Astrocyte (in vitro differentiated cells and primary cell): ENCODE measurements around the gene VWA5B1. TPM values are rescaled to one million over a fixed set of nuclear protein-coding genes. Genes with fewer than 3 reads are reported as not detected.

Source experiments
- DNase-seq: peaks from one replicate; pipeline ENCODE4 v3.0.0-alpha.2; 2010; ENCODE audit warnings: low read depth
- FAIRE-seq: peaks from 2 replicates; lab custom pipeline; 2011; peaks lifted over from hg19 to GRCh38; lab: Jason Lieb, UNC
- H2AFZ ChIP-seq: 2 replicates; pipeline ENCODE4 v1.6.0; 2012; ENCODE audit warnings: low read depth, low read length, inconsistent platforms
- H3K27ac ChIP-seq: 2 replicates; pipeline ENCODE4 v1.5.1; 2011; ENCODE audit warnings: low read depth, low read length, inconsistent platforms
- H3K27me3 ChIP-seq: 2 replicates; pipeline ENCODE4 v1.6.0; 2011; ENCODE audit warnings: low read length, inconsistent platforms; ENCODE audit not compliant: insufficient read depth
- H3K36me3 ChIP-seq: 2 replicates; pipeline ENCODE4 v1.5.1; 2011; ENCODE audit warnings: low read length, inconsistent platforms; ENCODE audit not compliant: insufficient read depth
- H3K4me1 ChIP-seq: 2 replicates; pipeline ENCODE4 v1.5.1; 2011; ENCODE audit warnings: low read length, inconsistent platforms; ENCODE audit not compliant: insufficient read depth
- H3K4me2 ChIP-seq: 2 replicates; pipeline ENCODE4 v1.6.0; 2012; ENCODE audit warnings: low read length, inconsistent platforms
- H3K4me3 ChIP-seq: 2 replicates; pipeline ENCODE4 v1.5.1; 2011; ENCODE audit warnings: low read depth, mild to moderate bottlenecking, low read length, inconsistent platforms; ENCODE audit not compliant: insufficient read depth
- H3K79me2 ChIP-seq: 2 replicates; pipeline ENCODE4 v1.6.0; 2012; ENCODE audit warnings: mild to moderate bottlenecking, low read length, inconsistent platforms; ENCODE audit not compliant: insufficient read depth
- H3K9ac ChIP-seq: 2 replicates; pipeline ENCODE4 v1.6.0; 2012; ENCODE audit warnings: mild to moderate bottlenecking, low read length, inconsistent platforms
- H3K9me3 ChIP-seq: 2 replicates; pipeline ENCODE4 v1.5.1; 2012; ENCODE audit warnings: low read depth, mild to moderate bottlenecking, low read length, inconsistent platforms; ENCODE audit not compliant: insufficient read depth
- H4K20me1 ChIP-seq: 2 replicates; pipeline ENCODE4 v1.6.0; 2012; ENCODE audit warnings: low read length, inconsistent platforms; ENCODE audit not compliant: insufficient read depth
- H3K27ac Mint-ChIP-seq: one replicate; pipeline ENCODE4 v1.8.0; 2021; ENCODE audit warnings: mild to moderate bottlenecking, mixed read lengths; ENCODE audit not compliant: unreplicated experiment
- H3K27me3 Mint-ChIP-seq: one replicate; pipeline ENCODE4 v1.8.0; 2021; ENCODE audit warnings: low read depth, mixed read lengths; ENCODE audit not compliant: unreplicated experiment
- H3K36me3 Mint-ChIP-seq: one replicate; pipeline ENCODE4 v1.8.0; 2021; ENCODE audit warnings: low read depth, mixed read lengths; ENCODE audit not compliant: unreplicated experiment
- H3K4me1 Mint-ChIP-seq: one replicate; pipeline ENCODE4 v1.8.0; 2021; ENCODE audit warnings: low read depth, mixed read lengths; ENCODE audit not compliant: unreplicated experiment
- H3K4me3 Mint-ChIP-seq: one replicate; pipeline ENCODE4 v1.8.0; 2021; ENCODE audit warnings: mild to moderate bottlenecking, moderate library complexity, mixed read lengths; ENCODE audit not compliant: unreplicated experiment
- H3K9me3 Mint-ChIP-seq: one replicate; pipeline ENCODE4 v1.8.0; 2021; ENCODE audit warnings: mild to moderate bottlenecking, mixed read lengths; ENCODE audit not compliant: unreplicated experiment
- EZH2 ChIP-seq: IDR thresholded peaks from 2 replicates; pipeline ENCODE4 v1.6.1; 2012; ENCODE audit warnings: mild to moderate bottlenecking, low read length, inconsistent platforms; ENCODE audit not compliant: insufficient read depth
- total RNA-seq: library from RNA; stranded (reverse); gene quantifications from 2 replicates; pipeline ENCODE4 v1.2.1, GENCODE V29; 2021
- TF ChIP-seq, protein P1 (sequence below): IDR thresholded peaks from 2 replicates; pipeline ENCODE4 v1.5.1; 2011; ENCODE audit warnings: low read depth, mild to moderate bottlenecking, inconsistent platforms, low read length, moderate library complexity; ENCODE audit not compliant: insufficient read depth

Gene VWA5B1
- total RNA-seq, 1 donor from 2014 or later, result not detected

DNA sequence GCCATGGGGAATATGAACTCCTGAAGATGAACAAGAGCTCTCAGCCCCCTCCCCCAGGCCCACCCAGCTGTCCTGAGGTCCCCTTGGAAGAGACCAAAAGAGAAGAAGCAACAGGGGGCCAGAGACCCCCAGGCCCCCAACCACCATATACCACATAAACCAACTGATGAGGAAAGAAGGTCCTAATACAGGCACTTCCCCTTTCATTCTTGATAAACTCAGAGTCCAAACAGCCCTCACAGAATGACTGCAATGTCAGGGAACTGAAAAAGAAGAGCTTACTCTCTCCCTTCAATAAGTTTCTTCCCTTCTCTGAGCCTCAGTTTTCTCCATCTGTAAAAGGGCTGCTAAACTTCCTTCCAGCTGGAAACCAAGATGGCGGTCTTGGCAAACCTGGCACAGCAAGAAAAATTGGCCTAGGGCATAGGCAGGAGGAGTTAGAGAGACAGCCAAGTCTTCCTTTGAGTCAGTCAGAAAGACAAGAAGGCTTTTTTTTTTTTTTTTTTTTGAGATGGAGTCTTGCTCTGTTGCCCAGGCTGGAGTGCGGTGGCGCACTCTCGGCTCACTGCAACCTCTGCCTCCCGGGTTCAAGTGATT lies 90.5 kb downstream of the VWA5B1 start:
- H3K9ac ChIP-seq, result peak overlapping the region; percentile 16
- no peak overlapping the region for H3K27ac Mint-ChIP-seq
- H3K4me3 Mint-ChIP-seq, result no peak overlapping the region
- H3K27me3 ChIP-seq, result peaks cover 10% of the 10 kb centered on the region
- H3K9me3 ChIP-seq, result no peaks in the 10 kb centered on the region
- peak overlapping the region; percentile 66 for H3K4me2 ChIP-seq
- no peaks in the 10 kb centered on the region for H3K79me2 ChIP-seq
- no peak overlapping the region for H3K4me3 ChIP-seq
- H2AFZ ChIP-seq, result peak overlapping the region; percentile 37
- peaks cover 11% of the 10 kb centered on the region for H3K4me1 Mint-ChIP-seq
- no peak for TF ChIP-seq EZH2
- TF ChIP-seq, protein P1, sequence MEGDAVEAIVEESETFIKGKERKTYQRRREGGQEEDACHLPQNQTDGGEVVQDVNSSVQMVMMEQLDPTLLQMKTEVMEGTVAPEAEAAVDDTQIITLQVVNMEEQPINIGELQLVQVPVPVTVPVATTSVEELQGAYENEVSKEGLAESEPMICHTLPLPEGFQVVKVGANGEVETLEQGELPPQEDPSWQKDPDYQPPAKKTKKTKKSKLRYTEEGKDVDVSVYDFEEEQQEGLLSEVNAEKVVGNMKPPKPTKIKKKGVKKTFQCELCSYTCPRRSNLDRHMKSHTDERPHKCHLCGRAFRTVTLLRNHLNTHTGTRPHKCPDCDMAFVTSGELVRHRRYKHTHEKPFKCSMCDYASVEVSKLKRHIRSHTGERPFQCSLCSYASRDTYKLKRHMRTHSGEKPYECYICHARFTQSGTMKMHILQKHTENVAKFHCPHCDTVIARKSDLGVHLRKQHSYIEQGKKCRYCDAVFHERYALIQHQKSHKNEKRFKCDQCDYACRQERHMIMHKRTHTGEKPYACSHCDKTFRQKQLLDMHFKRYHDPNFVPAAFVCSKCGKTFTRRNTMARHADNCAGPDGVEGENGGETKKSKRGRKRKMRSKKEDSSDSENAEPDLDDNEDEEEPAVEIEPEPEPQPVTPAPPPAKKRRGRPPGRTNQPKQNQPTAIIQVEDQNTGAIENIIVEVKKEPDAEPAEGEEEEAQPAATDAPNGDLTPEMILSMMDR, result no peak
- no peaks in the 10 kb centered on the region for H3K36me3 ChIP-seq
- peaks cover 50% of the 10 kb centered on the region for H3K27me3 Mint-ChIP-seq
- H4K20me1 ChIP-seq, result no peaks in the 10 kb centered on the region
- peaks cover 15% of the 10 kb centered on the region for H3K4me1 ChIP-seq
- DNase-seq (no peak), FAIRE-seq (no peak)
- H3K9me3 Mint-ChIP-seq, result peaks cover 2% of the 10 kb centered on the region
- H3K27ac ChIP-seq, result peak overlapping the region; percentile 34
- H3K36me3 Mint-ChIP-seq, result no peaks in the 10 kb centered on the region

DNA sequence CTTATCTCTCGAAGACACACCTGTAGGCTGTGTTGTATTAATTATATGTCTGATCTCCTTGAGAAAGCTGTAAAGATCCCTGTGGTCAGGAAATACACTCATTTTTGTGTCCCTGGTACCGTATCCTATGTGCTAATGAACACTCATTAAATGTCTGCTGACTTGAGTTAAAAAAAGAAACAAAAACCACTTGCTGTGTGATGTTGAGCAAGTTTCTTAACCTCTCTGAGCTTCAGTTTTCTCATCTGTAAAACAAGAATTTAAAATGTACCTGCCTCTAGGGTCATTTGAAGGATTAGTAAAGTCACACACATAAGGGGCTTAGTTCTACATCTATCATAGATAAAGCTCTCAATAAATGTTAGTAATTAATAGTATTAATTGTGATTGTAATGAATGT lies 91.3 kb downstream of the VWA5B1 start:
- Histone ChIP-seq H3K9ac (no peak overlapping the region), H3K36me3 (no peaks in the 10 kb centered on the region), H3K79me2 (no peaks in the 10 kb centered on the region), H3K9me3 (no peaks in the 10 kb centered on the region), H4K20me1 (no peaks in the 10 kb centered on the region), H3K4me1 (peaks cover 15% of the 10 kb centered on the region), H3K27me3 (peaks cover 14% of the 10 kb centered on the region), H3K27ac (no peak overlapping the region), H3K4me3 (no peak overlapping the region), H3K4me2 (no peak overlapping the region), H2AFZ (no peak overlapping the region)
- Mint-ChIP-seq H3K9me3 (peaks cover 2% of the 10 kb centered on the region), H3K27ac (no peak overlapping the region), H3K36me3 (no peaks in the 10 kb centered on the region), H3K4me1 (peaks cover 11% of the 10 kb centered on the region), H3K4me3 (no peak overlapping the region), H3K27me3 (peaks cover 54% of the 10 kb centered on the region)
- FAIRE-seq (no peak), DNase-seq (no peak)
- TF ChIP-seq, protein P1, result no peak
- TF ChIP-seq EZH2, result no peak

DNA sequence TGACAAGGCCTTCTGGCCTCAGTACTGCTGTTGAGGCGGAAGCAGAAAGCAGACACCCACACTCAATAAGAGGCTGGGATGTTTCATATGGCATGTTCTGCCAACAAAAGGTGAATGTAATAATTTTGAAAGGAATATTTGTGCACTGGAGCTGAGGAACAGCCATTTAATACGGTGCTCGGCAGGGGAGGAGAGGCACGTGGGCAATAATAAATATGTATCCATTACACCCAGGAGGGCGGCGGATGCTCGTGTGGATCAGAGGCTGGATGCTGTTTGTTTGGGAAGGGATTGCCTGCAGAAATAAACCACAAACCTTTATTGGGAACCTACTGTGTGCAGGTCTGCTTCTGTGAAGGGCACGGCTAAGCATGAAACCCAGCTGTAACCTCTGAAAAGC lies 92.0 kb downstream of the VWA5B1 start:
- Mint-ChIP-seq H3K27ac (no peak overlapping the region), H3K9me3 (peaks cover 2% of the 10 kb centered on the region), H3K4me3 (no peak overlapping the region), H3K36me3 (no peaks in the 10 kb centered on the region), H3K4me1 (peaks cover 11% of the 10 kb centered on the region), H3K27me3 (peaks cover 55% of the 10 kb centered on the region)
- Histone ChIP-seq H4K20me1 (no peaks in the 10 kb centered on the region), H3K4me2 (no peak overlapping the region), H3K36me3 (no peaks in the 10 kb centered on the region), H3K9me3 (no peaks in the 10 kb centered on the region), H3K27ac (no peak overlapping the region), H3K4me3 (no peak overlapping the region), H3K79me2 (no peaks in the 10 kb centered on the region), H2AFZ (no peak overlapping the region), H3K27me3 (peaks cover 19% of the 10 kb centered on the region), H3K4me1 (peaks cover 15% of the 10 kb centered on the region), H3K9ac (no peak overlapping the region)
- DNase-seq (no peak), FAIRE-seq (no peak)
- TF ChIP-seq, protein P1, result no peak
- TF ChIP-seq EZH2, result no peak
